Activated naive CD8-positive, alpha-beta T cell (primary cell): Measurements from ENCODE around the gene NNT.
"Not testable (repeated sequence)": the region's sequence is repeated elsewhere in the genome, so short reads cannot be mapped to it uniquely, and the experiment has no call there.

Experiments
- H3K27ac Mint-ChIP-seq: one replicate; pipeline ENCODE4 v1.8.0; 2021; ENCODE audit warnings: mixed read lengths
- H3K27me3 Mint-ChIP-seq: one replicate; pipeline ENCODE4 v1.8.0; 2021; ENCODE audit warnings: mixed read lengths
- H3K36me3 Mint-ChIP-seq: one replicate; pipeline ENCODE4 v1.8.0; 2021; ENCODE audit warnings: mixed read lengths
- H3K4me1 Mint-ChIP-seq: one replicate; pipeline ENCODE4 v1.8.0; 2021; ENCODE audit warnings: low read depth, mixed read lengths
- H3K4me3 Mint-ChIP-seq: one replicate; pipeline ENCODE4 v1.8.0; 2021; ENCODE audit warnings: mild to moderate bottlenecking, mixed read lengths
- H3K9me3 Mint-ChIP-seq: one replicate; pipeline ENCODE4 v1.8.0; 2021; ENCODE audit warnings: low read depth, mixed read lengths

NNT gene

GRCh38 chr5:43602461-43603343 lies at the start of gene NNT:
NNT (plus strand) TSS chr5:43603180; CDS start chr5:43609196, 6,016 bp downstream.
- Mint-ChIP-seq H3K27ac (peak within 1 kb of the TSS; percentile 97), H3K9me3 (no peaks in the 10 kb centered on the region), H3K36me3 (peaks cover 4% of the 10 kb centered on the region), H3K27me3 (no peaks in the 10 kb centered on the region), H3K4me1 (peaks cover 57% of the 10 kb centered on the region), H3K4me3 (peak within 1 kb of the TSS; percentile 95)

- Mint-ChIP-seq H3K27ac (no peak overlapping the region), H3K36me3 (peaks cover 2% of the 10 kb centered on the region), H3K27me3 (no peaks in the 10 kb centered on the region), H3K4me3 (no peak overlapping the region), H3K9me3 (no peaks in the 10 kb centered on the region), H3K4me1 (peaks cover 9% of the 10 kb centered on the region)
These were observed 49.6 kb upstream of the NNT start for GRCh38 chr5:43553381-43553780.

GRCh38 chr5:43554497-43554896 lies 48.5 kb upstream of the NNT start:
- H3K4me1 Mint-ChIP-seq: peaks cover 7% of the 10 kb centered on the region
- H3K4me3 Mint-ChIP-seq: no peak overlapping the region
- H3K27ac Mint-ChIP-seq: no peak overlapping the region
- H3K9me3 Mint-ChIP-seq: no peaks in the 10 kb centered on the region
- no peaks in the 10 kb centered on the region for H3K27me3 Mint-ChIP-seq
- H3K36me3 Mint-ChIP-seq: peaks cover 2% of the 10 kb centered on the region

- Mint-ChIP-seq H3K4me3 (no peak overlapping the region), H3K27me3 (no peaks in the 10 kb centered on the region), H3K27ac (no peak overlapping the region), H3K36me3 (peaks cover 2% of the 10 kb centered on the region), H3K9me3 (no peaks in the 10 kb centered on the region), H3K4me1 (peaks cover 7% of the 10 kb centered on the region)
These were observed 46.9 kb upstream of the NNT start for GRCh38 chr5:43555895-43556606.

- H3K27ac Mint-ChIP-seq, H3K4me1 Mint-ChIP-seq, H3K36me3 Mint-ChIP-seq, H3K27me3 Mint-ChIP-seq, H3K9me3 Mint-ChIP-seq, H3K4me3 Mint-ChIP-seq: not testable (repeated sequence)
These were observed 46.4 kb upstream of the NNT start for GRCh38 chr5:43556607-43556856.

- H3K27me3 Mint-ChIP-seq: peaks cover 4% of the 10 kb centered on the region
- H3K36me3 Mint-ChIP-seq: peaks cover 2% of the 10 kb centered on the region
- no peaks in the 10 kb centered on the region for H3K9me3 Mint-ChIP-seq
- H3K27ac Mint-ChIP-seq: peak within 1 kb of the TSS; percentile 95
- H3K4me1 Mint-ChIP-seq: peaks cover 7% of the 10 kb centered on the region
- peak within 1 kb of the TSS; percentile 88 for H3K4me3 Mint-ChIP-seq
These were observed 46.0 kb upstream of the NNT start, which contains the start of gene PAIP1 for GRCh38 chr5:43556857-43557542. PAIP1 (minus strand) TSS chr5:43557077; CDS start chr5:43556846, 231 bp downstream.

GRCh38 chr5:43560128-43560527 lies 42.9 kb upstream of the NNT start:
- Mint-ChIP-seq H3K36me3 (no peaks in the 10 kb centered on the region), H3K9me3 (no peaks in the 10 kb centered on the region)

GRCh38 chr5:43561356-43561755 lies 41.6 kb upstream of the NNT start:
- Mint-ChIP-seq H3K4me3 (no peak overlapping the region), H3K36me3 (no peaks in the 10 kb centered on the region), H3K9me3 (no peaks in the 10 kb centered on the region), H3K27ac (no peak overlapping the region), H3K27me3 (peaks cover 6% of the 10 kb centered on the region), H3K4me1 (peaks cover 7% of the 10 kb centered on the region)

More at GRCh38 chr5:43560128-43560527, 42.9 kb upstream of the NNT start:
- Mint-ChIP-seq H3K4me3 (no peak overlapping the region), H3K27me3 (peaks cover 6% of the 10 kb centered on the region), H3K27ac (no peak overlapping the region), H3K4me1 (peaks cover 7% of the 10 kb centered on the region)

GRCh38 chr5:43563321-43563720 lies 39.7 kb upstream of the NNT start:
- Mint-ChIP-seq H3K4me3 (no peak overlapping the region), H3K9me3 (no peaks in the 10 kb centered on the region), H3K27ac (no peak overlapping the region), H3K4me1 (peaks cover 3% of the 10 kb centered on the region), H3K27me3 (peaks cover 6% of the 10 kb centered on the region), H3K36me3 (no peaks in the 10 kb centered on the region)

GRCh38 chr5:43564289-43564850 lies 38.6 kb upstream of the NNT start:
- H3K27ac Mint-ChIP-seq: no peak overlapping the region
- peaks cover 6% of the 10 kb centered on the region for H3K27me3 Mint-ChIP-seq
- no peaks in the 10 kb centered on the region for H3K9me3 Mint-ChIP-seq
- H3K36me3 Mint-ChIP-seq: no peaks in the 10 kb centered on the region
- no peak overlapping the region for H3K4me3 Mint-ChIP-seq
- H3K4me1 Mint-ChIP-seq: no peaks in the 10 kb centered on the region

GRCh38 chr5:43565043-43565442 lies 37.9 kb upstream of the NNT start:
- H3K27ac Mint-ChIP-seq: no peak overlapping the region
- H3K9me3 Mint-ChIP-seq: no peaks in the 10 kb centered on the region
- H3K4me1 Mint-ChIP-seq: no peaks in the 10 kb centered on the region
- no peaks in the 10 kb centered on the region for H3K36me3 Mint-ChIP-seq
- peaks cover 6% of the 10 kb centered on the region for H3K27me3 Mint-ChIP-seq
- H3K4me3 Mint-ChIP-seq: no peak overlapping the region

GRCh38 chr5:43567967-43568366 lies 35.0 kb upstream of the NNT start:
- Mint-ChIP-seq H3K4me3 (no peak overlapping the region), H3K9me3 (no peaks in the 10 kb centered on the region), H3K4me1 (no peaks in the 10 kb centered on the region), H3K36me3 (peaks cover 3% of the 10 kb centered on the region), H3K27me3 (no peaks in the 10 kb centered on the region), H3K27ac (no peak overlapping the region)

GRCh38 chr5:43569236-43569746 lies 33.7 kb upstream of the NNT start:
- no peaks in the 10 kb centered on the region for H3K9me3 Mint-ChIP-seq
- peaks cover 3% of the 10 kb centered on the region for H3K36me3 Mint-ChIP-seq
- no peaks in the 10 kb centered on the region for H3K4me1 Mint-ChIP-seq
- no peak overlapping the region for H3K27ac Mint-ChIP-seq
- no peak overlapping the region for H3K4me3 Mint-ChIP-seq
- H3K27me3 Mint-ChIP-seq: no peaks in the 10 kb centered on the region

GRCh38 chr5:43570450-43571158 lies 32.4 kb upstream of the NNT start:
- no peak overlapping the region for H3K4me3 Mint-ChIP-seq
- no peaks in the 10 kb centered on the region for H3K9me3 Mint-ChIP-seq
- no peaks in the 10 kb centered on the region for H3K27me3 Mint-ChIP-seq
- H3K27ac Mint-ChIP-seq: no peak overlapping the region
- peaks cover 9% of the 10 kb centered on the region for H3K36me3 Mint-ChIP-seq
- no peaks in the 10 kb centered on the region for H3K4me1 Mint-ChIP-seq
